ENCODE measurements around the gene MYL4.
A peak's percentile ranks its signal among the peaks of the same experiment; 100 is the strongest.

DNA sequence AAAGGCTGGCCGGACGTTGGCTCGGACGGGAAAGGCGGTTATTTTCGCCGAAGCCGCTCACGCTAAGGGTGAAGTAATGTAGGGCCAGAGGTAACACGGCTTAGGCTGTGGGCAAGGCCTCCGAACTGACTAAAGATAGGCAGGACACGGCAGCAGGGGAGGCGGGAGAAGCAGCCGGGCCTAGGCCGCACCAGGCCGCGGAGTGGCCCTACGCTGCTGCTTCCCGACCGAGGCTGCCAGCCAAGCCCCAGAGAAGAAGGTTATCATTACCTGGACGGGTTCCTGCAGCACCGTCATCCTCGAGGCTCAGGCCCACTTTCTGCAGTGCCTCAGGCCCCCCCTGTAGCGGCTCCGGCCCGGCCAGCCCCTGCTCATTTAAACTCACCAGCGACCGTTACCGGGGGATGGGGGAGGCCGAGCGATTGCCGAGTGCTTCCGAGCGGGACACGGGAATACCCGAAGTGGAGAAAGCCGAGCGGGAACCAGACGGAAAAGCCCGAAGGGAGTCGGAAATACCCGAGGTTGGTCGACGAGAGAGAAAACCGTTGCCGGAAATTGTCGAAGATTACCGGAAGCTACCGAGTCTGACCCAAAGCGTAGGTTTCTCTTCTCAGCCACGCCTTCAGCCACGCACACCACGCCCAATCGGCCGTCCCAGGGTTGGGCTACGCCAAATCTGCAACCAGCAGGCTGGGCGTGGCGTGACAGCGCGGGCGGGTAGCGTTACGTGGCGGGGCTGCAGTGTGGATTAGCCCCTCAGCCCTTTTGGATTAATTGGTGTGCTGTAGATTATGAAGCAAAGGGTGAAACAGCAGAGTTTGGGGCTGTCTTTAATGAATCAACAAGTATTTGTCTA is 20.0 kb upstream of the MYL4 start, which contains the start of gene CDC27:
- TF ChIP-seq, protein P1, sequence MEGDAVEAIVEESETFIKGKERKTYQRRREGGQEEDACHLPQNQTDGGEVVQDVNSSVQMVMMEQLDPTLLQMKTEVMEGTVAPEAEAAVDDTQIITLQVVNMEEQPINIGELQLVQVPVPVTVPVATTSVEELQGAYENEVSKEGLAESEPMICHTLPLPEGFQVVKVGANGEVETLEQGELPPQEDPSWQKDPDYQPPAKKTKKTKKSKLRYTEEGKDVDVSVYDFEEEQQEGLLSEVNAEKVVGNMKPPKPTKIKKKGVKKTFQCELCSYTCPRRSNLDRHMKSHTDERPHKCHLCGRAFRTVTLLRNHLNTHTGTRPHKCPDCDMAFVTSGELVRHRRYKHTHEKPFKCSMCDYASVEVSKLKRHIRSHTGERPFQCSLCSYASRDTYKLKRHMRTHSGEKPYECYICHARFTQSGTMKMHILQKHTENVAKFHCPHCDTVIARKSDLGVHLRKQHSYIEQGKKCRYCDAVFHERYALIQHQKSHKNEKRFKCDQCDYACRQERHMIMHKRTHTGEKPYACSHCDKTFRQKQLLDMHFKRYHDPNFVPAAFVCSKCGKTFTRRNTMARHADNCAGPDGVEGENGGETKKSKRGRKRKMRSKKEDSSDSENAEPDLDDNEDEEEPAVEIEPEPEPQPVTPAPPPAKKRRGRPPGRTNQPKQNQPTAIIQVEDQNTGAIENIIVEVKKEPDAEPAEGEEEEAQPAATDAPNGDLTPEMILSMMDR (IDR thresholded peaks at IDR 0.05): peak in 1 of 6 experiments; percentile 4
- TF ChIP-seq POLR2A (IDR thresholded peaks at IDR 0.05): peak in 2 of 4 donors; percentile 20 to 67

All from esophagus squamous epithelium (tissue), 4 donors.